K562 (cell line): ENCODE data around the gene C1QTNF2. TPM values are rescaled to one million over a fixed set of nuclear protein-coding genes. Genes with fewer than 3 reads are reported as not detected.

Experiments
- ATAC-seq: fragments of 200-7000 bp; cut with Tn5 transposase; 3 replicates; pipeline ENCODE4 v1.9.1; 2020; ENCODE audit warnings: moderate library complexity
- BruUV-seq: library from RNA; stranded (reverse); fragments of 400-500 nt; replicated peaks from 2 replicates; lab custom pipeline; 2021; lab: Mats Ljungman, UMichigan
- CTCF ChIA-PET: fragments of 300-600 bp; formaldehyde crosslinking; extraction: SDS; loops from one replicate; lab custom pipeline; 2021; ENCODE audit warnings: low intra/inter-chr PET ratio; lab: Yijun Ruan, JAX
- POLR2A ChIA-PET: fragments of 300-600, 350-650 bp; sonication (Branson Sonifier 250); formaldehyde crosslinking; extraction: SDS; loops from one replicate; lab custom pipeline; 2021; ENCODE audit warnings: antibody characterized with exemption, inconsistent platforms; lab: Yijun Ruan, JAX
- DNase-seq, 4 experiments: peaks; one replicate each; pipeline versions ENCODE4 v3.0.0 to v3.0.0-alpha.2; 2011 to 2018; ENCODE audit warnings: low spot score in 3 of 4, mixed read lengths in 3 of 4; ENCODE audit errors: extremely low read depth in 1 of 4
- FAIRE-seq: peaks from 2 replicates; lab custom pipeline; 2011; peaks lifted over from hg19 to GRCh38; lab: Jason Lieb, UNC
- H2AFZ ChIP-seq: 2 replicates; pipeline ENCODE4 v1.6.0; 2011; ENCODE audit warnings: low read depth, low read length, control low read depth, inconsistent platforms
- H3K27ac ChIP-seq: fragments of 200-600 bp; 3 replicates; pipeline ENCODE4 v1.8.0; 2011; ENCODE audit warnings: low read depth, mild to moderate bottlenecking, control low read depth, inconsistent platforms, low read length, moderate library complexity, mixed read lengths; ENCODE audit errors: extremely low read depth
- H3K27me3 ChIP-seq, 2 experiments: fragments of 300-600 bp in 1 of 2; 2 replicates in 1 of 2; 3 replicates in 1 of 2; pipeline versions ENCODE4 v1.6.0 to v1.8.0; 2011; ENCODE audit warnings: inconsistent platforms in 2 of 2, low read length in 2 of 2, mild to moderate bottlenecking in 1 of 2, mixed read lengths in 1 of 2, moderate library complexity in 1 of 2; ENCODE audit not compliant: control insufficient read depth in 2 of 2, insufficient read depth in 2 of 2
- H3K36me3 ChIP-seq: fragments of 300-600 bp; 3 replicates; pipeline ENCODE4 v1.8.0; 2011; ENCODE audit warnings: mild to moderate bottlenecking, low read length, inconsistent platforms; ENCODE audit not compliant: control insufficient read depth, insufficient read depth
- H3K4me1 ChIP-seq, 2 experiments: fragments of 200-600 bp in 1 of 2; replicated peaks in 1 of 2; 2 replicates in 1 of 2; 3 replicates in 1 of 2; pipeline versions ENCODE4 v1.5.1 to v1.8.0; 2011; ENCODE audit warnings: inconsistent platforms in 2 of 2, low read length in 2 of 2, mild to moderate bottlenecking in 1 of 2, mixed read lengths in 1 of 2, moderate library complexity in 1 of 2; ENCODE audit not compliant: control insufficient read depth in 2 of 2, insufficient read depth in 2 of 2
- H3K4me2 ChIP-seq: 2 replicates; pipeline ENCODE4 v1.6.1; 2011; ENCODE audit warnings: low read length, control low read depth, inconsistent platforms, mixed read lengths; ENCODE audit not compliant: insufficient read depth
- H3K4me3 ChIP-seq: fragments of 200-600 bp; sonication (generic), shearing (Covaris generic); 2 replicates; pipeline ENCODE4 v1.5.1; 2016; ENCODE audit warnings: control low read depth, inconsistent platforms
- H3K79me2 ChIP-seq: fragments of 200-600 bp; 3 replicates; pipeline ENCODE4 v1.8.0; 2011; ENCODE audit warnings: low read length, inconsistent platforms; ENCODE audit not compliant: control insufficient read depth, insufficient read depth
- H3K9ac ChIP-seq, 2 experiments: 2 replicates each; pipeline versions ENCODE4 v1.6.0 to v1.6.1; 2011; ENCODE audit warnings: low read depth in 2 of 2, low read length in 2 of 2, control low read depth in 1 of 2, inconsistent platforms in 1 of 2, mild to moderate bottlenecking in 1 of 2, mixed read lengths in 1 of 2; ENCODE audit not compliant: insufficient read depth in 1 of 2
- H3K9me1 ChIP-seq: one replicate; pipeline ENCODE4 v1.6.0; 2011; ENCODE audit warnings: inconsistent platforms, mild to moderate bottlenecking, low read length, moderate library complexity; ENCODE audit not compliant: control insufficient read depth, insufficient read depth
- H3K9me3 ChIP-seq: replicated peaks from 2 replicates; pipeline ENCODE4 v1.5.1; 2011; ENCODE audit warnings: low read depth, low read length, inconsistent platforms; ENCODE audit not compliant: control insufficient read depth, insufficient read depth
- H4K20me1 ChIP-seq: replicated peaks from 2 replicates; pipeline ENCODE4 v1.6.1; 2011; ENCODE audit warnings: low read length, inconsistent platforms, mixed read lengths; ENCODE audit not compliant: control insufficient read depth, insufficient read depth
- ARNT ChIP-seq, 2 experiments: fragments of 450-650 bp; IDR thresholded peaks; 2 replicates each; pipeline ENCODE4 v1.6.1; 2016; ENCODE audit warnings: mild to moderate bottlenecking in 1 of 2
- BCL6 ChIP-seq: fragments of 250-450 bp; sonication (Bioruptor Pico); IDR thresholded peaks from 2 replicates; pipeline ENCODE4 v1.4.0; 2020
- CHD2 ChIP-seq: IDR thresholded peaks from 2 replicates; pipeline ENCODE4 v1.6.1; 2011; ENCODE audit warnings: low read depth, low read length
- DNMT1 ChIP-seq: fragments of 450-650 bp; IDR thresholded peaks from 2 replicates; pipeline ENCODE4 v1.6.1; 2016; ENCODE audit warnings: antibody characterized with exemption, mild to moderate bottlenecking
- NRF1 ChIP-seq, 2 experiments: fragments of 450-650 bp; IDR thresholded peaks in 1 of 2; conservative IDR thresholded peaks in 1 of 2; 2 replicates each; pipeline ENCODE4 v1.6.1; 2014; ENCODE audit warnings: mild to moderate bottlenecking in 2 of 2
- SMARCC2 ChIP-seq: fragments of 450-650 bp; IDR thresholded peaks from 2 replicates; pipeline ENCODE4 v1.6.1; 2017; ENCODE audit warnings: antibody characterized with exemption, moderate library complexity, mild to moderate bottlenecking, low read depth
- ZNF184 ChIP-seq: sonication (generic); formaldehyde crosslinking; IDR thresholded peaks from 2 replicates; pipeline ENCODE4 v1.5.0; 2020; ENCODE audit warnings: missing genetic modification reagents
- WGBS: fragments of 100-300 bp; shearing (Covaris generic); methylation state at CpG from one replicate; pipeline ENCODE4 v1.1.6; 2016; ENCODE audit warnings: low coverage, mixed read lengths; ENCODE audit not compliant: insufficient coverage; ENCODE audit errors: missing lambda C conversion rate; 5-methylcytosine and 5-hydroxymethylcytosine counted together
- in situ Hi-C: fragments of 300-500 bp; cut with MboI; formaldehyde crosslinking; loops from 4 replicates; pipeline ENCODE4 v1.15.0; 2018; ENCODE audit warnings: inconsistent platforms, mixed read lengths
- intact Hi-C: fragments of 100-400 bp; cut with micrococcal nuclease; formaldehyde crosslinking; loops from 2 replicates; pipeline ENCODE4 v1.14.2; 2022
- polyA plus RNA-seq, 8 experiments: library from polyadenylated mRNA; depleted of rRNA in 4 of 8; stranded (reverse) in 5 of 8; unstranded in 3 of 8; fragments of >200 nt; fragmentation: Nextera tagmentation in 2 of 8; fragmentation: Illumina TruSeq in 1 of 8; extraction: Ambion mirVana in 2 of 8; extraction: Trizol in 1 of 8; gene quantifications; 2 replicates each; pipeline versions ENCODE4 v1.2.1 to v1.2.3, GENCODE V29; 2011 to 2014; ENCODE audit warnings: inconsistent platforms in 1 of 8, missing spikeins in 1 of 8
- total RNA-seq, 7 experiments: library from RNA; depleted of rRNA in 6 of 7; stranded (reverse); fragments of >200 nt in 6 of 7; fragmentation: Illumina TruSeq in 2 of 7; extraction: Trizol in 2 of 7; gene quantifications; 2 replicates each; pipeline versions ENCODE4 v1.2.1 to v1.2.3, GENCODE V29; 2011 to 2021; ENCODE audit warnings: low replicate concordance in 1 of 7
- TF ChIP-seq, protein P1 (sequence below): fragments of 250-450 bp; sonication (Bioruptor Pico); IDR thresholded peaks from 2 replicates; pipeline ENCODE4 v1.5.0; 2020; ENCODE audit warnings: mild to moderate bottlenecking, borderline replicate concordance
- TF ChIP-seq, protein P2 (sequence below): fragments of 450-650 bp; IDR thresholded peaks from one replicate; pipeline ENCODE4 v1.6.1; 2018; ENCODE audit warnings: mild to moderate bottlenecking, moderate library complexity; ENCODE audit not compliant: partially characterized antibody
- TF ChIP-seq, protein P3 (sequence below), 2 experiments: IDR thresholded peaks; 2 replicates each; pipeline ENCODE4 v1.6.1; 2011; ENCODE audit warnings: borderline replicate concordance in 1 of 2, control low read depth in 1 of 2, low read depth in 1 of 2, low read length in 1 of 2, mild to moderate bottlenecking in 1 of 2, mixed read lengths in 1 of 2, moderate library complexity in 1 of 2; ENCODE audit not compliant: insufficient read depth in 1 of 2, insufficient read length in 1 of 2, poor library complexity in 1 of 2, severe bottlenecking in 1 of 2; ENCODE audit errors: extremely low read depth in 1 of 2
- TF ChIP-seq, protein P4 (sequence below): fragments of 250-450 bp; sonication (Bioruptor Pico); IDR thresholded peaks from 2 replicates; pipeline ENCODE4 v1.9.0; 2021; ENCODE audit warnings: mild to moderate bottlenecking

The C1QTNF2 gene
- total and polyA plus RNA-seq, 9 of the 15 experiments (the other 6 are each of a cell fraction or from before 2014, with no cell fraction given), result not detected

DNA sequence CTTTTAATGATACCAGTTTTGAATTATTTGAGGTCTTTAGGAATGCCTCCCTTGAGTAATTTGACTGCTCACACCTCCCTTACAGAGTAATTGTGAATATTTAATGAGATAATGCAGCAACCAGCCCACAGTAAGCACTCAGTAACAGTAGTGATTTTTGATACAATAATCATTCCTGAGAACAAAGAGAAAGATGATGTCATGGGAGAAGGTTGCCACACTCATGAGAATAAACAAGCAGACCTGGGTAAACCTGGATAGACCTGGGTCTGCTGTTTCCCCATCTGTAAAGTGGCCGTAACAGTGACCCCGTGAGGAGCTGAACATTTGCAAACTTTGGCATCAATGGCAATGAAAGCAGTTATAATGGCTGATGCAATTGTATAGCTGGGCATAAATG, 4.2 kb downstream of the C1QTNF2 start:
- FAIRE-seq (no peak), DNase-seq (no peak), ATAC-seq (no peak)
- H3K79me2 ChIP-seq, result no peaks in the 10 kb centered on the region
- no peak overlapping the region for H3K4me2 ChIP-seq
- no peak overlapping the region for H3K9ac ChIP-seq
- no TSS peak for BruUV-seq
- no peak overlapping the region for H3K27ac ChIP-seq
- in situ Hi-C loops (no loop called here), intact Hi-C loops (no loop called here)
- ChIA-PET CTCF (no interaction called here), POLR2A (interaction anchor here (1.1 to 1.4 kb wide), 2 partner anchors 12 to 25 kb away, joined by 3 to 6 read pairs; no protein-coding TSS in a partner anchor)
- H3K27me3 ChIP-seq, result peaks cover 19 to 27% of the 10 kb centered on the region in 2 experiments
- WGBS, result 69% methylated on average over 2 of the region's 2 CpGs
- peaks cover 11 to 19% of the 10 kb centered on the region in 2 experiments for H3K4me1 ChIP-seq
- no peak overlapping the region for H3K4me3 ChIP-seq
- no peak overlapping the region for H2AFZ ChIP-seq
- H4K20me1 ChIP-seq, result 0 out of 2 replicates have a peak, but pooled peaks cover 5% of the 10 kb centered on the region
- no peaks in the 10 kb centered on the region for H3K9me1 ChIP-seq
- TF ChIP-seq ARNT (IDR thresholded peaks at IDR 0.05) (no peak), DNMT1 (no peak), SMARCC2 (no peak), ZNF184 (no peak), NRF1 (conservative IDR thresholded peaks at IDR 0.05 in 1 of 2, IDR thresholded peaks at IDR 0.05 in 1 of 2) (no peak), CHD2 (no peak), BCL6 (CRISPR knock-in tag) (no peak)
- TF ChIP-seq, protein P1, sequence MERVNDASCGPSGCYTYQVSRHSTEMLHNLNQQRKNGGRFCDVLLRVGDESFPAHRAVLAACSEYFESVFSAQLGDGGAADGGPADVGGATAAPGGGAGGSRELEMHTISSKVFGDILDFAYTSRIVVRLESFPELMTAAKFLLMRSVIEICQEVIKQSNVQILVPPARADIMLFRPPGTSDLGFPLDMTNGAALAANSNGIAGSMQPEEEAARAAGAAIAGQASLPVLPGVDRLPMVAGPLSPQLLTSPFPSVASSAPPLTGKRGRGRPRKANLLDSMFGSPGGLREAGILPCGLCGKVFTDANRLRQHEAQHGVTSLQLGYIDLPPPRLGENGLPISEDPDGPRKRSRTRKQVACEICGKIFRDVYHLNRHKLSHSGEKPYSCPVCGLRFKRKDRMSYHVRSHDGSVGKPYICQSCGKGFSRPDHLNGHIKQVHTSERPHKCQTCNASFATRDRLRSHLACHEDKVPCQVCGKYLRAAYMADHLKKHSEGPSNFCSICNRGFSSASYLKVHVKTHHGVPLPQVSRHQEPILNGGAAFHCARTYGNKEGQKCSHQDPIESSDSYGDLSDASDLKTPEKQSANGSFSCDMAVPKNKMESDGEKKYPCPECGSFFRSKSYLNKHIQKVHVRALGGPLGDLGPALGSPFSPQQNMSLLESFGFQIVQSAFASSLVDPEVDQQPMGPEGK, result no peak
- TF ChIP-seq, protein P2, sequence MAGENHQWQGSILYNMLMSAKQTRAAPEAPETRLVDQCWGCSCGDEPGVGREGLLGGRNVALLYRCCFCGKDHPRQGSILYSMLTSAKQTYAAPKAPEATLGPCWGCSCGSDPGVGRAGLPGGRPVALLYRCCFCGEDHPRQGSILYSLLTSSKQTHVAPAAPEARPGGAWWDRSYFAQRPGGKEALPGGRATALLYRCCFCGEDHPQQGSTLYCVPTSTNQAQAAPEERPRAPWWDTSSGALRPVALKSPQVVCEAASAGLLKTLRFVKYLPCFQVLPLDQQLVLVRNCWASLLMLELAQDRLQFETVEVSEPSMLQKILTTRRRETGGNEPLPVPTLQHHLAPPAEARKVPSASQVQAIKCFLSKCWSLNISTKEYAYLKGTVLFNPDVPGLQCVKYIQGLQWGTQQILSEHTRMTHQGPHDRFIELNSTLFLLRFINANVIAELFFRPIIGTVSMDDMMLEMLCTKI, result no peak
- TF ChIP-seq, protein P3, sequence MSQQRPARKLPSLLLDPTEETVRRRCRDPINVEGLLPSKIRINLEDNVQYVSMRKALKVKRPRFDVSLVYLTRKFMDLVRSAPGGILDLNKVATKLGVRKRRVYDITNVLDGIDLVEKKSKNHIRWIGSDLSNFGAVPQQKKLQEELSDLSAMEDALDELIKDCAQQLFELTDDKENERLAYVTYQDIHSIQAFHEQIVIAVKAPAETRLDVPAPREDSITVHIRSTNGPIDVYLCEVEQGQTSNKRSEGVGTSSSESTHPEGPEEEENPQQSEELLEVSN (IDR thresholded peaks at IDR 0.05; ENCODE audit: borderline replicate concordance in 1 of 2, extremely low read depth in 1 of 2, insufficient read depth in 1 of 2, insufficient read length in 1 of 2, low read depth in 1 of 2, low read length in 1 of 2, poor library complexity in 1 of 2, severe bottlenecking in 1 of 2), result no peak
- TF ChIP-seq, protein P4, sequence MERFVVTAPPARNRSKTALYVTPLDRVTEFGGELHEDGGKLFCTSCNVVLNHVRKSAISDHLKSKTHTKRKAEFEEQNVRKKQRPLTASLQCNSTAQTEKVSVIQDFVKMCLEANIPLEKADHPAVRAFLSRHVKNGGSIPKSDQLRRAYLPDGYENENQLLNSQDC (CRISPR knock-in tag), result no peak
- TF ChIP-seq, all 486 proteins: peak for 0
- no peaks in the 10 kb centered on the region for H3K36me3 ChIP-seq
- H3K9me3 ChIP-seq, result no peaks in the 10 kb centered on the region
